ENCODE results near the gene PYHIN1.

PYHIN1 gene

GRCh38 chr1:158931055-158931737 is at the start of gene PYHIN1:
PYHIN1 (plus strand) TSS chr1:158931552; CDS start chr1:158936911, 5,359 bp downstream.
- no peak for DNase-seq (ENCODE audit: low read depth)
- H3K4me3 ChIP-seq (ENCODE audit: low read length), result no peak within 1 kb of the TSS
- TF ChIP-seq CTCF (conservative IDR thresholded peaks at IDR 0.05; ENCODE audit: low read length), result no peak

GRCh38 chr1:158893654-158894053 is 37.7 kb upstream of the PYHIN1 start:
- no peak overlapping the region for H3K4me3 ChIP-seq (ENCODE audit: low read length)
- TF ChIP-seq CTCF (conservative IDR thresholded peaks at IDR 0.05; ENCODE audit: low read length), result no peak
- DNase-seq (ENCODE audit: low read depth), result no peak

- no peak for TF ChIP-seq CTCF (conservative IDR thresholded peaks at IDR 0.05; ENCODE audit: low read length)
- DNase-seq (ENCODE audit: low read depth), result no peak
- H3K4me3 ChIP-seq (ENCODE audit: low read length), result no peak overlapping the region
Measured at GRCh38 chr1:158898722-158899121, 32.6 kb upstream of the PYHIN1 start.

- DNase-seq (ENCODE audit: low read depth), result no peak
- no peak overlapping the region for H3K4me3 ChIP-seq (ENCODE audit: low read length)
- no peak for TF ChIP-seq CTCF (conservative IDR thresholded peaks at IDR 0.05; ENCODE audit: low read length)
Measured at GRCh38 chr1:158901623-158902022, 29.7 kb upstream of the PYHIN1 start.

GRCh38 chr1:158916085-158916484 is 15.3 kb upstream of the PYHIN1 start:
- TF ChIP-seq CTCF (conservative IDR thresholded peaks at IDR 0.05; ENCODE audit: low read length), result no peak
- no peak overlapping the region for H3K4me3 ChIP-seq (ENCODE audit: low read length)
- DNase-seq (ENCODE audit: low read depth), result no peak

GRCh38 chr1:158924677-158925076 is 6.7 kb upstream of the PYHIN1 start:
- no peak for TF ChIP-seq CTCF (conservative IDR thresholded peaks at IDR 0.05; ENCODE audit: low read length)
- DNase-seq (ENCODE audit: low read depth), result no peak

GRCh38 chr1:158930504-158930903 is 848 bp upstream of the PYHIN1 start:
- no peak overlapping the region for H3K4me3 ChIP-seq (ENCODE audit: low read length)
- no peak for DNase-seq (ENCODE audit: low read depth)
- no peak for TF ChIP-seq CTCF (conservative IDR thresholded peaks at IDR 0.05; ENCODE audit: low read length)

More at GRCh38 chr1:158924677-158925076, 6.7 kb upstream of the PYHIN1 start:
- H3K4me3 ChIP-seq (ENCODE audit: low read length), result no peak overlapping the region

All from AG10803 (cell line).